Measurements from ENCODE around the gene TSPAN31. TPM values are rescaled to one million over a fixed set of nuclear protein-coding genes. Genes with fewer than 3 reads are reported as not detected.
"Not testable (repeated sequence)": the region's sequence is repeated elsewhere in the genome, so short reads cannot be mapped to it uniquely, and the experiment has no call there.

The TSPAN31 gene
- polyA plus RNA-seq, 2 of the 4 experiments (the other 2 are of a cell fraction): 20.6 to 51.9 TPM

DNA sequence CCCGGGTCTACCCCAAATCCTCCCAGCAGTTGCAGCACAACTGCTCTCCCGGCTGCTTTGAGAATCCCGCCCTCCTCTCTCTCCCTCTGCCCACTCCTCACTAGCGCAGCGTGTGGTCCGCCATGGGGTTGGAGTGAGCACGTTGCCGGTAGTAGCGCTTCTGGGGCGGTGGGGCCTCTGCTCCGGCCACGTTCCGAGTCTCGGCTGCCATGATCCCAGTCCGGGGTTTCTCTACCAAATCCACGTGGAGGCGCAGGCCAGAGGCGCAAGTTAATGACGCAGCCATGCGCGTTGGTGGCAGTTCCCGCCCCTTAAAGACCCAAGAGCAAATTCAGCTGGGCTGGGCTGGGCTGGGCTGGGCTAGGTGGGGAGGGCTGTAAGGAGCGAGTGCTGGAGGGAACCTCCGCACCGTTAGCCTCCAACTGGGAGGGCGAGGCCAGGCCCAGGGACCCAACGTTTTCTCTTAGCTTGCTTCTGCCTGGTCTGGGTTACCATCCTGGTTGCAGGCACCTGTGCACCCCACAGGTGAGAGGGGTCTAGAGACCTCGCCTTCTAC lies 27.1 kb downstream of the TSPAN31 start, which contains the start of gene METTL1 (continued):
- peak; percentile 100 for TF ChIP-seq MYC (IDR thresholded peaks at IDR 0.05; ENCODE audit: borderline replicate concordance, low read length)
- TF ChIP-seq ZSCAN20 (CRISPR knock-in tag; IDR thresholded peaks at IDR 0.05): no peak
- TF ChIP-seq RFX5 (IDR thresholded peaks at IDR 0.05): peak; percentile 63; the same call in 1 of the 2 replicates

DNA sequence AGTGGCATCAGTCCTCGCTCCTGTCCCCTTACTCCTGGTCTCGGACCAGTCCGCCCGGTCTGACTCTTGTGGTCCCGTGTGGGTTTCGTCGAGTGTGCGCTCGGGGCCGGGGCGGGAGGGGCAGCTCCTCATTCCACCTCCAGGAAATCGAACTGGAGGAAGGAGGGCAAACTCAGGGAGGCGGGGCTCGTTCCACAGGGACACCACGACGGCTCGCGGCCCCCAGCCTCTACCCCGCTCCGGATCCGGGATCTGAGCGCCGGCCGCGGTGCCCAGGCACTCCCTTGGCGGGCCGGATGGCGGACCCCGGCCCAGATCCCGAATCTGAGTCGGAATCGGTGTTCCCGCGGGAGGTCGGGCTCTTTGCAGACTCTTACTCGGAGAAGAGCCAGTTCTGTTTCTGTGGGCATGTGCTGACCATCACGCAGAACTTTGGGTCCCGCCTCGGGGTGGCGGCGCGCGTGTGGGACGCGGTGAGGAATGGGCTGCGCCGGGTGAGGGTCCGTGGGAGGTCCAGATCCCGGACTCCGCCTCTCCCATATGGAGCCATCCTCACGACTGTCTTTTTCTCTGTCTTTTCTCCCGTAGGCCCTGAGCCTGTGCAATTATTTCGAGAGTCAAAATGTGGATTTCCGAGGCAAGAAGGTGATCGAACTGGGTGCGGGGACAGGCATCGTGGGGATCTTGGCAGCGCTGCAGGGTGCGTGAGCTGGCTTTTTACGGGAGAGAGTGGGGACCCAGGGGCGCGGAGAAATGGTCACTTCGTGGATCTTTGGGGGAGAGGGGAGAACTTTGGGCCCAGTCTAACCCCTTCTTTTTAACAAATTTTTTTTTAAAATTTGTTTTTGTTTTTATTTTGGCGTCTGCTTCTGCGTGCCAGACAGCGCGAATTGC lies 27.8 kb downstream of the TSPAN31 start, which contains the start of gene EEF1AKMT3:
Gene EEF1AKMT3 (plus strand): TSS at position 186 of the 894 bp plus-strand sequence. CDS start 111 bp downstream, at position 297.
- Histone ChIP-seq H3K27ac (peak within 1 kb of the TSS; percentile 78 to 94), H3K9me3 (no peaks in the 10 kb centered on the region), H3K4me2 (peak within 1 kb of the TSS; percentile 95), H3K4me1 (peaks cover 14% of the 10 kb centered on the region; the same call in 1 of the 3 replicates), H3K4me3 (peak within 1 kb of the TSS; percentile 77)
- DNase-seq (ENCODE audit: low read depth in 1 of 2, low spot score in 1 of 2) (peak in 1 of 2 experiments; percentile 71), ATAC-seq (peak; percentile 72 to 76), FAIRE-seq (no peak)
- CTCF ChIA-PET: interaction anchor here (0.6 to 3.2 kb wide), 8 partner anchors 9 to 189 kb away, joined by 3 to 16 read pairs (median 4); partner anchors contain the start of gene TSFM
- TF ChIP-seq, protein P1, sequence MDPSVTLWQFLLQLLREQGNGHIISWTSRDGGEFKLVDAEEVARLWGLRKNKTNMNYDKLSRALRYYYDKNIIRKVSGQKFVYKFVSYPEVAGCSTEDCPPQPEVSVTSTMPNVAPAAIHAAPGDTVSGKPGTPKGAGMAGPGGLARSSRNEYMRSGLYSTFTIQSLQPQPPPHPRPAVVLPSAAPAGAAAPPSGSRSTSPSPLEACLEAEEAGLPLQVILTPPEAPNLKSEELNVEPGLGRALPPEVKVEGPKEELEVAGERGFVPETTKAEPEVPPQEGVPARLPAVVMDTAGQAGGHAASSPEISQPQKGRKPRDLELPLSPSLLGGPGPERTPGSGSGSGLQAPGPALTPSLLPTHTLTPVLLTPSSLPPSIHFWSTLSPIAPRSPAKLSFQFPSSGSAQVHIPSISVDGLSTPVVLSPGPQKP (IDR thresholded peaks at IDR 0.05; ENCODE audit: low read depth, low read length): no peak
- TF ChIP-seq RFX5 (IDR thresholded peaks at IDR 0.05): no peak
- TF ChIP-seq HOXB13 (CRISPR knock-in tag; IDR thresholded peaks at IDR 0.05; ENCODE audit: low read depth): no peak
- no peak for TF ChIP-seq FOXS1 (CRISPR knock-in tag; IDR thresholded peaks at IDR 0.05)
- no peak for TF ChIP-seq MAZ (IDR thresholded peaks at IDR 0.05; ENCODE audit: borderline replicate concordance, low read depth, low read length)
- no peak for TF ChIP-seq NPAS2 (CRISPR knock-in tag; IDR thresholded peaks at IDR 0.05; ENCODE audit: borderline replicate concordance)
- 0 out of 2 replicates have a peak, but pooled peaks have one; percentile 2 for TF ChIP-seq POLR2A (IDR thresholded peaks at IDR 0.05; ENCODE audit: low read length)
- no peak for TF ChIP-seq JUNB (IDR thresholded peaks at IDR 0.05)
- TF ChIP-seq, protein P2, sequence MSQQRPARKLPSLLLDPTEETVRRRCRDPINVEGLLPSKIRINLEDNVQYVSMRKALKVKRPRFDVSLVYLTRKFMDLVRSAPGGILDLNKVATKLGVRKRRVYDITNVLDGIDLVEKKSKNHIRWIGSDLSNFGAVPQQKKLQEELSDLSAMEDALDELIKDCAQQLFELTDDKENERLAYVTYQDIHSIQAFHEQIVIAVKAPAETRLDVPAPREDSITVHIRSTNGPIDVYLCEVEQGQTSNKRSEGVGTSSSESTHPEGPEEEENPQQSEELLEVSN (IDR thresholded peaks at IDR 0.05; ENCODE audit: borderline replicate concordance, low read depth): peak; percentile 82
- 0 out of 5 replicates have a peak, but pooled peaks of 1 of the 2 experiments have one; percentile 14 for TF ChIP-seq JUN (IDR thresholded peaks at IDR 0.05)
- TF ChIP-seq HOXA7 (CRISPR knock-in tag; IDR thresholded peaks at IDR 0.05): no peak
- no peak for TF ChIP-seq SREBF2 (IDR thresholded peaks at IDR 0.05)
- no peak for TF ChIP-seq ZC3H11A (IDR thresholded peaks at IDR 0.05)
- TF ChIP-seq RARB (CRISPR knock-in tag; IDR thresholded peaks at IDR 0.05): no peak
- TF ChIP-seq CHD4 (IDR thresholded peaks at IDR 0.05; ENCODE audit: borderline replicate concordance): no peak
- TF ChIP-seq, protein P3, sequence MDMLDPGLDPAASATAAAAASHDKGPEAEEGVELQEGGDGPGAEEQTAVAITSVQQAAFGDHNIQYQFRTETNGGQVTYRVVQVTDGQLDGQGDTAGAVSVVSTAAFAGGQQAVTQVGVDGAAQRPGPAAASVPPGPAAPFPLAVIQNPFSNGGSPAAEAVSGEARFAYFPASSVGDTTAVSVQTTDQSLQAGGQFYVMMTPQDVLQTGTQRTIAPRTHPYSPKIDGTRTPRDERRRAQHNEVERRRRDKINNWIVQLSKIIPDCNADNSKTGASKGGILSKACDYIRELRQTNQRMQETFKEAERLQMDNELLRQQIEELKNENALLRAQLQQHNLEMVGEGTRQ (IDR thresholded peaks at IDR 0.05): no peak
- no peak for TF ChIP-seq NFE2L2 (conservative IDR thresholded peaks at IDR 0.05; ENCODE audit: low read length)
- TF ChIP-seq, protein P4, sequence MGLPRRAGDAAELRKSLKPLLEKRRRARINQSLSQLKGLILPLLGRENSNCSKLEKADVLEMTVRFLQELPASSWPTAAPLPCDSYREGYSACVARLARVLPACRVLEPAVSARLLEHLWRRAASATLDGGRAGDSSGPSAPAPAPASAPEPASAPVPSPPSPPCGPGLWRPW (IDR thresholded peaks at IDR 0.05): no peak
- TF ChIP-seq MAFK (IDR thresholded peaks at IDR 0.05; ENCODE audit: partially characterized antibody): no peak
- TF ChIP-seq, protein P5, sequence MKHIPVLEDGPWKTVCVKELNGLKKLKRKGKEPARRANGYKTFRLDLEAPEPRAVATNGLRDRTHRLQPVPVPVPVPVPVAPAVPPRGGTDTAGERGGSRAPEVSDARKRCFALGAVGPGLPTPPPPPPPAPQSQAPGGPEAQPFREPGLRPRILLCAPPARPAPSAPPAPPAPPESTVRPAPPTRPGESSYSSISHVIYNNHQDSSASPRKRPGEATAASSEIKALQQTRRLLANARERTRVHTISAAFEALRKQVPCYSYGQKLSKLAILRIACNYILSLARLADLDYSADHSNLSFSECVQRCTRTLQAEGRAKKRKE (CRISPR knock-in tag; IDR thresholded peaks at IDR 0.05; ENCODE audit: low read depth): no peak
- POLR2A ChIA-PET: interaction anchor here (0.6 to 1.4 kb wide), 13 partner anchors 9 to 105 kb away, joined by 3 to 9 read pairs (median 4); partner anchors contain the start of genes CDK4, TSFM and TSPAN31
- 20% methylated on average over 36 of the region's 67 CpGs for WGBS (ENCODE audit: missing lambda C conversion rate)

DNA sequence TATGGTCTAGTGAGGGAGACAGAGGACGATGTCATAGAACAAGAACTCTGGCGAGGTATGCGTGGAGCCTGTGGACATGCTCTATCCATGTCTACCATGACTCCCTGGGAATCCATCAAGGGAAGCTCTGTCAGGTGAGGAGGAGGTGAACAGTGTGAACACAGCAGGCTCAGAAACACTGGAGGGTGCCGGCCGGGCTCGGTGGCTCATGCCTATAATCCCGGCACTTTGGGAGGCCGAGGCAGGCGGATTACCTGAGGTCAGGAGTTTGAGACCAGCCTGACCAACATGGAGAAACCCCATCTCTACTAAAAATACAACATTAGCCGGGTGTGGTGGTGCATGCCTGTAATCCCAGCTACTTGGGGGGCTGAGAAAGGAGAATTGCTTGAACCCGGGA lies 29.8 kb downstream of the TSPAN31 start:
- ATAC-seq; DNase-seq (ENCODE audit: low read depth in 1 of 2, low spot score in 1 of 2); H3K4me2 ChIP-seq; POLR2A ChIA-PET; H3K9me3 ChIP-seq; H3K4me3 ChIP-seq; FAIRE-seq; H3K27ac ChIP-seq: not testable (repeated sequence)
- CTCF ChIA-PET: interaction anchor here (0.8 to 3.2 kb wide), 9 partner anchors 9 to 142 kb away, joined by 3 to 16 read pairs (median 4); partner anchors contain the start of genes B4GALNT1 and TSFM
- H3K4me1 ChIP-seq: peaks cover 14% of the 10 kb centered on the region; the same call in 1 of the 3 replicates
- 90% methylated on average over 11 of the region's 11 CpGs for WGBS (ENCODE audit: missing lambda C conversion rate)

Data from A549 (cell line).